Stimulated activated CD8-positive, alpha-beta memory T cell treated with anti-CD3 and anti-CD28 coated beads, Interleukin-4, amount 100 ng/mL, for 4 hours (primary cell): Measurements from ENCODE around the gene MPIG6B.
"Not testable (repeated sequence)": the region's sequence is repeated elsewhere in the genome, so short reads cannot be mapped to it uniquely, and the experiment has no call there.

ENCODE experiments used
- DNase-seq, 2 donors: peaks; one replicate each; pipeline ENCODE4 v3.0.0-alpha.2; 2020; ENCODE audit warnings: low read depth in 2 of 2, low spot score in 1 of 2

Gene MPIG6B

DNA sequence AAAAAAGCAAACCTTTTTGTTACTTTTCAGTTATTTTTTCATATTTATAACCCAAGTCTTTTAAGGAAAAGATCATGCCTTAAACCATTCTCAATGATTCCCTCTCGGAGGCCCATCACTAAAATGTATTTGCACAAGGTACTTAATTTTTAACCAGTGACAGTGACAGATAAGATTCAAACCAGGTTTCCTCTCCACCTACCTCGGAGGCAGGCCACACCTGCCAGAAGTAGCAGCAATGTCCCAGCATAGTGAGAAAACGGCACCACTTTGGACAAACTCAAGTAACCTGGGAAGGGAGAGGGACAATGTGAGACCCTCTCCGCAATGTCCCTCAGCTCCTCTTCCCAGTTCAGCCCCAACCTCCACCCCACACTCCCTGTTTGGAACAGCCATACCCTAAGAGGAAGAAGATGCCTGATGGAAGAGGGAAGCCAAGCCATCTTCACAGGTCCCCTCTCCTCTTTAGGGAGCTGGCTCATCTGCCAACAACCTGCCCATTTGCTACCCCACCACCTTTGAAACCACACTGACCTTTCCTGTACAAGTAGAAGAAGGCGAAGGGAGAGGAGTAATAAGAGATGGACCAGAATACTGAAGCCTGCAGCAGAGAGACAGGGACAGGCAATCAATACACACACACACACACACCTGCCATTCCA lies 22.3 kb upstream of the MPIG6B start:
- DNase-seq = no peak

DNA sequence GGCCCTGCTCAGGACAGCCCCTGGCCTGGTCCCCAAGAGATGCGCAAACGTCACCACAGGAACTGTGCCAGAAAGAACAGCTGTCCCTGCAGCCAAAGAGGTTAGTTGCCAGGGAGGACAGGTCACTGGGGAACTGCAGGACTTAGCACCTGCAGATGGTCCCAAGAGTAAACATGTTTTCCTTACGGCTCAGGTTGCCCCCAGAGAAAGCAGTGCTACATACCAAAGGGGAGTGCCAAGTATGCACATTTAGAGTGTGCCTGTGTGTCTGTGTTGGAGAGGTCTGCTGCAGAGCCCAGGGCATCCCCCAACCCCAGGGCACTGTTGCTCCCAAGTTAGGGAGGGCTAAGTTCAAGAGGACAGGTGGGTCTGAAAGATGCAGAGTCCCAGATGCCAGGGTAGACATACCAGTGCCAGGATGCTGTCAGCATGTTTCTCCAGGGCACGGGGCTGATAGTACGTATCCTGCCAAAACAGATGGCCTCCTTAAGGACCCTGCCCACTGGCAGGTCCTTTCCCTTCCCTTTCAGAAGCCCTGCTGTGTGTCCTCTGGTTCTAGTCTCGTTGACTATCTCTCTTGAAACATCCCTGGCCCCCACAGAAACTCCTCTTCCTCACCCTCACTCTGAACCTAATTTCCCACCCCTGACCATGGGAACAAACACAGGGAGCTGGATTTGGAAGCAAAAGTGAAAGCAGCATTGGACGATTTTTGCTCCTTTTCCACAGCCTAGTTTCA lies 21.3 kb upstream of the MPIG6B start:
- no peak for DNase-seq

DNA sequence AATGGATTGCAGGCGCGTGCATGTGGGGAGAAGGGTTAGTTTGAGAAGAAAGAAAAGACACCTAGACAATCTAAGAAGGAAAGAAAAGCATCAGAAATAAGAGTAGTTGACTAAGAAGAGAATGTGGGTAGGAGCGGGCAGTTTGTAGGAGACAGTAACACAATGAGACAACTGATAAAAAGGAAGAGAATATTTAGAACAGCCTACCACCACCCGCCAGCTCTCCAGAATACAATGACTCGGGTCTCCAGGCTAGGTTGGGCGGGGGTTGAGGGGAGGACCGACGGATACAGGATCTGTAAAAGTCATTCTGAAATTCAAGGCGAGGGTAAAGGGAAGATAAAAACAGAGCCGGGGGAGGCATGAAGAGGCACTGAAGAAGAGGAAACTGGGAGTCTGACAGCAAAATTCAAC lies 20.8 kb upstream of the MPIG6B start:
- no peak for DNase-seq

DNA sequence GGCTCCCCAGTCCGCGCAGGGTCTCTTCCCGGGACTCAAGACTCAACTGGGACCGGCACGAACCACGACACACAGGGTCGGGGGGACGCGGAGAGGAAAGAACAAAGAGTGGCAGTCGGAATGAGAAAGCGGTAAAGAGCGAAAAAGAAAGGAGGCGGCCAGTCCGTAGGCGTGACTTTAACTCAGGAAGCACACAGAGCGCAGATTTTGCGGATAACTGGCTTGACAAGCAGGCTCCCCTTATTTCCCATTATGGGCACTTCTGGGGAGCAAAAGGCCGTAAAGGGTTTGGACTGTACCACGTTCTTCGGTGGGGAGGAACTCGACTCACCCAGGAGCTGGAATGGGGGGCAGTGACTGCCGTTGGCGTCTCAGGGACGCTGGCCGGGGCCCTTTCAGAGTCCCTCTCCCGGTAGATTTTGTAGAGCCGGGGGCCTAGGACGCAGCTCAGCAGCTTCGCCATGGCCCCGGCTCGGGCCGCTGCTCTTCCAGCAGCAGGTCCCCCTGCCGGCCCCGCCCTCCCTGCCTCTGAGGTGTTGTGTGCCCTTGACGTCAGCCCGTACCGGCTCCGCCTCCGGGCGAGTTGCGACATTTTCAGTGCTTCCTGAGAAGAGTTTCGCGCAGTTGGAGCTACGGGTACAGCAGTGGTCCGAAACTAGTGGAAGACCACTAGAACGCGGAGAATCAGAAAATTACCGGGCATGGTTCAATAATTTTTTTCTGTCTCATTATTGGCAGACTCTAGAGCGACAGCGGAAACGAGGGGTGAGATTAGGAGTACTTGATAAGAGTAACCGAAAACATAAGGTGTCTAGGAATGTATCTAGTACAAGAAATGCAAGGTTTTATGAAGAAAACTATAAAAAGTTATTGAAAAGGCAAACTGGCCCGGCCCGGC lies 20.1 kb upstream of the MPIG6B start, which contains the start of gene ABHD16A:
Gene ABHD16A (minus strand): TSS at position 506 of the 898 bp plus-strand sequence. CDS start 43 bp downstream, at position 463.
- DNase-seq = peak; percentile 92 to 95

DNA sequence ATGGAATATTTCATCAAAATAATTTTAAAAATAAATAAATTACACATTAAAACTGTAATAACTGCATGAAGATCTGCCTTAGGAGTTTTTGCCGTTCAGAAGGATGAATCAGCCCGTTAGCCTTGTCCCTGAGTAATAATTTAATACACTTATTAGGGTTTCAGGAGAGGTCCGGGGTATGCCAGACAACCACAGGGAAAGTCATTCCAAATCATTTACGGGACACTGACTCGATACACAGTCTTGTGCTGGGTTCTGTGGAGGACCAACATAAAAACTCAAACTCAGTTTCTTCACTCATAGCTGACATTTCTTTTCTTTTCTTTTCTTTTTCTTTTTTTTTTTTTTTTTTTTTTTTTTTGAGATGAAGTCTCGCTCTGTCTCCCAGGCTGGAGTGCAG lies 17.2 kb upstream of the MPIG6B start:
- DNase-seq = no peak

DNA sequence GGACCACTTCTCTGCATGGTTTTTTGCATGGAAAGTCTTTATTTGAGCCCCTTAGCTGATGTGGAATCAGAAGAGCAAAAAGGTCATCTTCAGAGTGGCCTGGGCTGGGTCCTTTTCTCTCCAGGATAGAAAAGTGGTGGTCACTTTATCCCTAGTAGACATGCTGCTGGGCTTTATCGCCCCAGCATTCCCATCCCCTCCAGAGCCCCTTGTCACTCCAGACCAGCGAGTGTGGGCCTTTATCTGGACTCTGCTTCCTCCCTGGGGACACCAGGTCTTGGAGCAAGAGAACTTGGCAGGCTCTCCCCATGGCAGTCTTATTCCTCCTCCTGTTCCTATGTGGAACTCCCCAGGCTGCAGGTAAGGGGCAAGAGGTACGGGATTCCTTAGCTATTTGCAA lies 16.6 kb upstream of the MPIG6B start, which contains the start of gene LY6G6F:
Gene LY6G6F (plus strand): TSS at position 268 of the 400 bp plus-strand sequence. CDS start 41 bp downstream, at position 309.
- no peak for DNase-seq

DNA sequence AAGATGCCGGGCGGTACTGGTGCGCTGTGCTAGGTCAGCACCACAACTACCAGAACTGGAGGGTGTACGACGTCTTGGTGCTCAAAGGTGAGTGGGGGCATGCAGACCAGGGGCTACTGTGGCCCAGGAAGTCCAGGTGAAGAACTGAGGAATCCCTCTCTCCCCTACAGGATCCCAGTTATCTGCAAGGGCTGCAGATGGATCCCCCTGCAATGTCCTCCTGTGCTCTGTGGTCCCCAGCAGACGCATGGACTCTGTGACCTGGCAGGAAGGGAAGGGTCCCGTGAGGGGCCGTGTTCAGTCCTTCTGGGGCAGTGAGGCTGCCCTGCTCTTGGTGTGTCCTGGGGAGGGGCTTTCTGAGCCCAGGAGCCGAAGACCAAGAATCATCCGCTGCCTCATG lies 15.5 kb upstream of the MPIG6B start:
- DNase-seq = no peak

DNA sequence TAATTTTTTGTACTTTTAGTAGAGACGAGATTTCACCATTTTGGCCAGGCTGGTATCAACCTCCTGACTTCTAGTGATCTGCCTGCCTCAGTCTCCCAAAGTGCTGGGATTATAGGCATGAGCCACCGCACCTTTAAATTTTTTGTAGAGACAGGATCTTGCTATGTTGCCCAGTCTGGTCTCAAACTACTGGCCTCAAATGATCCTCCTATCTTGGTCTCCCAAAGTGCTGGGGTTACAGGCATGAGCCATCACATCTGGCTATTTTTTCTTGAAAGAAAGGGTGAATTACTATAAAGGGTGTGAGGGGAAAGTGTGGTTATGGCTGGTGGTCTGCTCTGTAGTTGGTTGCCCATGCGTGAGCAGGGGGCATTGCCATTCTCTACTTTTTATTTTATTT lies 14.9 kb upstream of the MPIG6B start:
- DNase-seq = no peak

DNA sequence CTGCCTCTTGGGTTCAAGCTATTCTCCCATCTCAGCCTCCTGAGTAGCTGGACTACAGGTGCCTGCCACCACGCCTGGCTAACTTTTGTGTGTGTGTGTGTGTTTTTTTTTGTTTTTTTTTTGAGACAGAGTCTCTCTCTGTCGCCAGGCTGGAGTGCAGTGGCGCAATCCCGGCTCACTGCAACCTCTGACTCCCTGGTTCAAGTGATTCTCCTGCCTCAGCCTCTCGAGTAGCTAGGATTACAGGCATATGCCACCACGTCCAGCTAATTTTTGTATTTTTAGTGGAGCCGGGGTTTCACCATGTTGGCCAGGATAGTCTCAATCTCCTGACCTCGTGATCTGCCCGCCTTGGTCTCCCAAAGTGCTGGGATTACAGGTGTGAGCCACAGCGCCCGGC lies 14.0 kb upstream of the MPIG6B start:
- DNase-seq = not testable (repeated sequence)

DNA sequence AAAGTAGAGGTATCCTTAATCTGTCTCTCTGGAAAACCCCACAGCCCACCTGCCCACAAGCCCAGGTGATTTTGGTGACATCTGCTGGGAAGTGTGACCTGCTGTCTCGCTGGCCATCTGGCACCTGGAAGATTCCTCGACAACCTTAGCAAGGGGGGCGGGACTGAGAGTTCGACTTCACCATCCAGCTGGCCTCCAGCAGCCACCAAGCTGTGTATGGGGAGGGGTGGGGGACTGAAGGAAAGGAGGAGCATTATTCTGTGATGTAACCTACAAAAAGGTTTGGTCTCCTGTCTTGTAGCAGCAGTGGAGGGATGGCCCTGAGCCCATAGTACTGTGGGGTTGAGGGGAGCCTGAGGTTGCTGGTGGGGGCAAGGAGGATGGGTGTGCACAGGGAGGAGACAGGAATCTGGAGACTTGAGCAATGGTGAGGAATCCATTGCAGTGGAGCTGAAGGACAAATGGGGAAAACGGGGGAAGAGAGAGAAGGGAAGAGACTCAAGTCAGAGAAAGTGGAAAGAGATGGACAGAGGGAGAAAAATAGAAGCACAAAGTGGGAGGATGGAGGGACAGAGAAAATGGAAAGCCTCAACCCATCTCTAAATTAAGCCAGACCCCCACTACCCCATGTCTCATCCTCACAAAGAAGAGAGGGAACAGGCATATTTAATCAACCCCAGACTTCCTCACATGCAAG lies 12.5 kb upstream of the MPIG6B start:
- DNase-seq = no peak

DNA sequence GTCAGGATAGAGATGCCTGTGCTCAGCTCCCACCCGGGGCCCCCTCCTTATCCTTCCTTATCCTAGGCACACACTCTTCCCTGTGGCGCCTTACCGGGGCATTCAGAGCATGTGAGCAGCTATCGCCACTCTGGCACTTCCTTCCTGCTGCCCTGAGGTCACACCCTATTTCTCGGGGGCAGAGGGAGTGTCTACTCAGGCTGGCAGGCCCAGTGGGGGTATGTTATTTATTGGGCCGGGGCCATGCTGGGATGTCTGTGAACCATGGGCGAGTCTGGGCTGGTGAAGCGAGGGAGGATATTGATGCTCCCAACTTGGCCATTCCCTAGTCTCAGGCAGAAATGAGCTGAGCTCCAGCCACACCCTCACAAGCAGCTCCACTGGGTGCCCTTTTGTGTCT lies 11.9 kb upstream of the MPIG6B start:
- no peak for DNase-seq

DNA sequence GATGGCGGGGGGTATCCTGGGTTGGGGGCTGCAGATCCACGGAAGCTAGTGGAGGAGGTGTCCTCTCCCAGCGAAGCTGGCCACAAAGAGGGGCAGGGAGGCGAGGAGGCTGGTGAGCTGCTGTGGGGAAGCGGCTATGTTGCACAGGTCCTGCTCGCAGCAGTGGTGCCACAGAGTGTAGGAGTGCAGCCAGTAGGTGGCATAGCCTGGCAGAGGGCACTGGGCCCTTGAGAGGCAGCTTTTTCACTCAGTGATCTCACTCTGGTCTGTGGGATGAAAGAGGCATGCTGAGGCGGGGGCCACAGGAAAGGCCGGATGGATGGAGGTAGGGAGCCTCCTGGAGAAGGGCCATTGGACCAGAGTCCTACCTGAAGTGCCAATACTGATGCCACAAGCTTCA lies 10.9 kb upstream of the MPIG6B start:
- no peak for DNase-seq

DNA sequence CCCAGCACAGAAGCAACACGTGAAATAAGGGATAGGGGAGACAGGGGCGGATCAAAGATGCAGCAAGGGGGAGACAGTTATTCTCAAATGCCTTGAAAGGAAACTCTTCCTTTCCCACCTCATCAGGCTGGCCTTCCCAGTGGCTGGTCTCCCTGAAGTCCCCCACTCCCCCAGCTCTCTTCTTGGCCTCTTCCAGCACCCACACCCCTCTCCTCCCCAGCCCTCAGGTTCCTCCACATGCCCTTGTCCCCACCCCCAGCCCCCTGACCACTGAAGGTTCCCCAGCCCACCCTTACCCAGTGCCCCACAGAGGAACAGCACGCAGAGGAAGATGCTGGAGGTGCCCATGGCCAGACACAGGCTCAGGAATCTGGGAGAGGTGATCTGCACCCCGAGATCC lies 9.7 kb upstream of the MPIG6B start:
- no peak for DNase-seq

DNA sequence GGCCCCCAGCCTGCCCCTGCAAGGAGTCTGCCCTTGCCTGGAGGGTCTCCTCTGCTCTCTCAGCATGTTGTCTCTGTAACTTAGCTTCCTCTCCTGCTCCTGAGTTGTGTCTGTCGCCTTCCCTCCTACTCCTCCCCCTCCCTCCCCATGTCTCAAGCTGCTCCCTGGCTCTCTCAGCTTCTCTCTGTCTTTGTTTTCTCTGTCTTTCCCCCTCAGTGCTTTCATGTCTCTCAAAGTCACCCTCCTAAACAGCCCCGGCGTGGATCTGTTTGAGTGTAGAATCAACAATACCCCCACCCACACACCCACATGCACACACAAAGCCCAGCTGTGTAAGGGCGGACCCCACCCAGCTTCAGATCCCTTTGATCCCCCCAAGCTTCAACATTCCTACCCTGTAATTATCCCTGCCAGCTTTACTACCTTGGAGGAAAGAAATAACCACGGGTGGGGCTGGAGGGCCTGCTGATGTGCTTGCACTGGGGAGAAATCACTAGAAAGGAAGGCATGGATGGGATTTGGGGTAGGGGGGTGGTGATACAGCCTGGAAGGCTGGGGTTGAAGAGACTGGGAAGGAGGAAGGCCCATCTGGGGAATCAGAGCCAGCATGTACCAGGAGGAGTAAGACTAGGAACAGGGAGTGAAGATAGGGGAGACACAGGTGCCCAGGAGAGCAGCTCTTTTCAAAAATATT lies 9.0 kb upstream of the MPIG6B start:
- DNase-seq = no peak

DNA sequence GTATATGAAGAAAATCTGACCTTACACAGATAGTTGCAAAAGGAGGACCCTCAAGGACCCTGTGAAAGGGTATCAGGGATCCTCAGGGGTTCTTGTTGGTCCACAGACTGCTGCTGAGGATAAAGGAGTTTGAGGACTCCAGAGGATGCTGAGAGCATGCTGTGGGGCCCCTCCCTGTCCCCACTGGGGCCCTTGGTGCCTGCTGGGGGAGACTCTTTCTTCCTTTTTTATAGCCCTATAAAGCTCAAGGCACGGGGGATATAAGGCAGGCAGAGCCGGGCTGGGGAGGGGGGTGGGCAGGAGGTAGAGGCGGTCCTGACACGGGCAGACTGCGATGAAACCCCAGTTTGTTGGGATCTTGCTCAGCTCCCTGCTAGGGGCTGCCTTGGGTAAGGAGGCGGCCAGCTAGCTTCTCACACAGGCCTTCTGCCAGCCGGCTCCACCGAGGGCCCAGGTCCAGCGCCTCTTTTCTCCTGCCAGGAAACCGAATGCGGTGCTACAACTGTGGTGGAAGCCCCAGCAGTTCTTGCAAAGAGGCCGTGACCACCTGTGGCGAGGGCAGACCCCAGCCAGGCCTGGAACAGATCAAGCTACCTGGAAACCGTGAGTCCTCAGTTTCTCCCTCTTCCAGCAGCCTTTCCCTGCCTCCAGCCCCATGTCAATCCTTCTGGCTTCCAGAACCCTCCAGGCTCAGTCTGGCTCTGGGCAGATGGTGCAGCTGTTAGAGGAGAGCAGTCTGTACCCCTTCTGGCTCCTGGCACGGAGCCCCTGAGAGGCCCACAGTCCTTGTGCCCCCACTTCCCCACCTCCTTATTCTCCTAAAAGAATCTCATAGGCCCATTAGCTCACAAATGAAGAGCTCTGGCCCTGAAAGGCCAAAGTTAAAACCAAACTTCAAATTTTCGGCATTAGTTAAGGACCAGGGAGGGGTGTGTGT lies 7.9 kb upstream of the MPIG6B start, which contains the start of gene LY6G6D:
Gene LY6G6D (plus strand): TSS at position 327 of the 937 bp plus-strand sequence. CDS start 8 bp downstream, at position 335.
- DNase-seq = no peak

DNA sequence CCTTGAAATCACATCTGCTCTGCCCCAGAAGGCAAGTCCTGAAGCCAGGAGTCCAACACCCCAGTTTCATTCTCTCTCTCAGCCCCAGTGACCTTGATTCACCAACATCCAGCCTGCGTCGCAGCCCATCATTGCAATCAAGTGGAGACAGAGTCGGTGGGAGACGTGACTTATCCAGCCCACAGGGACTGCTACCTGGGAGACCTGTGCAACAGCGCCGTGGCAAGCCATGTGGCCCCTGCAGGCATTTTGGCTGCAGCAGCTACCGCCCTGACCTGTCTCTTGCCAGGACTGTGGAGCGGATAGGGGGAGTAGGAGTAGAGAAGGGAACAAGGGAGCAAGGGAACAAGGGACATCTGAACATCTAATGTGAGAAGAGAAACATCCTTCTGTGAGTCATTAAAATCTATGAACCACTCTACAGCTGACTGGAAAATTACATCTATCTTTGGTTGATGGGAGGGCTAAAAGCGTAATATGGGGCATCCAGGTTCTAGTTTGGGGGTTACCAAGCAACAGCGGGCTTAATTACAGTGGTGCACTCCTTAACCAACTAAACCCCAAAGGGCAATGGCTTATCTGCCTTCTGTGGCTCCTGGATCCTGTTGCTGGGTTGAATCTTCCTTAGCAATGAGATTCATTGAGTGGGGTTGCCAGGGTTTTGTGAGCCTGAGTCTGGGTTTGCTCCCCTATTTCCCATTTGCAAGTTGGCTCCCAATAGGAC lies 5.5 kb upstream of the MPIG6B start:
- DNase-seq = no peak

DNA sequence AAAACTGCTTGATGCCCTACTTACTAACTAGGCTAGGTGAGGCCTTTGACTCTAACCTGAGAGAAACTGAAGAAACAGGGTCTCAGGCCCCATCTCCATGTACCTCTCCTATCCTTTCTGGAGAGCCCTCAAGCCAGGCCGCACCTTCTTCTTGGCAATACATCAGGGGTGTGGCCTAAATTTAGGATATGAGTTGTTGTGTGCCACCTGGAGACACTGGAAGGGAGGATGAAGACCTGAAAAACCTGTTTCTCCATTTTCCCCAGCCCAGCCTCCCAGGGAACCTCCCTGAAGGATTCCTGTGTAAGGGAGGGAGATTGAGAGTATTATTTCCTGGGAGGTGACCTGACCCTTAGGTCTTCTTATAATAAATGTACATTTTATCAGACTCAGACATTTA lies 4.9 kb upstream of the MPIG6B start:
- DNase-seq = no peak

DNA sequence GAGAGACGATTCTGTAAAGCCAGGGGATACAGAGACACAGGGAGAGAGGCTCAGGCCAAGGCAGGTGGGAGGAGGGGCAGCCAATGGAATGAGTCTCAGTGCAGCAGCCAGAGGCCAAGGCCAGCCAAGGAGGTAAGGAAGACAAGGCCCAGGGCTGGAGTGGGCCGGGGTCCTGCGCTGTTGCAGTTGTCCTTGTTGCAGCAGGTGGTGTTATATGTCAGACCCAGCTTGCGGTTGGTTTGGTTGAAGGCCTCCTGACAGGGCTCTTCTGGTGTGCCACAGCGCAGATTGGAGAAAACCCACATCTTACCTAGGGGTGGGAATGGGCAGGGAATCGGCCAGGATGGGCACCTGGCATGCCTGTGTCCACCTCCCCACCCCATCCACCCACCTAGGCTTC lies 4.2 kb upstream of the MPIG6B start:
- DNase-seq = no peak
